Lung (tissue), 12 donors: ENCODE data around the gene SLC25A21. TPM values are rescaled to one million over a fixed set of nuclear protein-coding genes. Genes with fewer than 3 reads are reported as not detected.

ENCODE experiments used
- ATAC-seq: fragments of 200-7000 bp; cut with Tn5 transposase; one replicate; pipeline ENCODE4 v1.9.1; 2020; ENCODE audit warnings: moderate number of reproducible peaks; ENCODE audit not compliant: insufficient read depth, low FRiP score
- DNase-seq, 3 donors: peaks; one replicate each; pipeline ENCODE4 v3.0.0-alpha.2; 2013 to 2017
- H3K27ac ChIP-seq, 2 donors: one replicate each; pipeline ENCODE4 v1.5.1; 2013; ENCODE audit warnings: mild to moderate bottlenecking in 2 of 2, moderate library complexity in 2 of 2, control low read depth in 1 of 2, inconsistent platforms in 1 of 2, low read depth in 1 of 2, low read length in 1 of 2
- H3K27me3 ChIP-seq, 3 donors: one replicate each; pipeline ENCODE4 v1.5.1; 2013; ENCODE audit warnings: low read length in 2 of 3; ENCODE audit not compliant: control insufficient read depth in 3 of 3, insufficient read depth in 3 of 3
- H3K36me3 ChIP-seq, 4 donors: one replicate each; pipeline ENCODE4 v1.5.1; 2013; ENCODE audit warnings: low read length in 4 of 4, mild to moderate bottlenecking in 1 of 4, moderate library complexity in 1 of 4; ENCODE audit not compliant: control insufficient read depth in 4 of 4, insufficient read depth in 4 of 4
- H3K4me1 ChIP-seq, 5 donors: one replicate each; pipeline ENCODE4 v1.5.1; 2013; ENCODE audit warnings: low read length in 5 of 5, mild to moderate bottlenecking in 2 of 5, moderate library complexity in 1 of 5; ENCODE audit not compliant: control insufficient read depth in 5 of 5, insufficient read depth in 5 of 5
- H3K4me3 ChIP-seq: one replicate; pipeline ENCODE4 v1.5.1; 2013; ENCODE audit warnings: mild to moderate bottlenecking, control low read depth, moderate library complexity
- H3K9ac ChIP-seq, 2 donors: one replicate each; pipeline ENCODE4 v1.5.1; 2013; ENCODE audit warnings: low read length in 2 of 2, control low read depth in 1 of 2; ENCODE audit not compliant: insufficient read depth in 1 of 2
- H3K9me3 ChIP-seq, 4 donors: one replicate each; pipeline ENCODE4 v1.5.1; 2013; ENCODE audit warnings: low read length in 3 of 4, mild to moderate bottlenecking in 1 of 4, moderate library complexity in 1 of 4; ENCODE audit not compliant: control insufficient read depth in 4 of 4, insufficient read depth in 3 of 4
- CTCF ChIP-seq: IDR thresholded peaks from 2 replicates; pipeline ENCODE4 v1.5.1; 2012; ENCODE audit warnings: mild to moderate bottlenecking; ENCODE audit errors: control extremely low read depth, extremely low read depth
- WGBS, 2 donors: extraction: QIAGEN DNeasy Blood & Tissue Kit; methylation state at CpG; one replicate each; pipeline ENCODE4 v1.1.7; 2013; 5-methylcytosine and 5-hydroxymethylcytosine counted together
- polyA plus RNA-seq, 2 donors: library from polyadenylated mRNA; stranded (reverse); fragments of 200-250 nt; gene quantifications; one replicate each; pipeline ENCODE4 v1.2.1, GENCODE V29; 2013
- total RNA-seq, 2 donors: library from RNA; depleted of rRNA in 1 of 2; stranded (reverse); fragments of >200 nt in 1 of 2; gene quantifications; one replicate each; pipeline ENCODE4 v1.2.1, GENCODE V29; 2014 to 2021
- donor health status: control.
- donor health status: control.
- donor health status: Bipolar disorder and iron deficiency.
- donor health status: healthy.
- donor health status: DM: yes; HTN: yes; CAD: no.

The SLC25A21 gene
- total and polyA plus RNA-seq, 4 donors = 0.23 to 2.6 (median 0.42) TPM

- no peak for TF ChIP-seq CTCF
These were observed 238.1 kb downstream of the SLC25A21 start for GRCh38 chr14:36934304-36934703.

DNA sequence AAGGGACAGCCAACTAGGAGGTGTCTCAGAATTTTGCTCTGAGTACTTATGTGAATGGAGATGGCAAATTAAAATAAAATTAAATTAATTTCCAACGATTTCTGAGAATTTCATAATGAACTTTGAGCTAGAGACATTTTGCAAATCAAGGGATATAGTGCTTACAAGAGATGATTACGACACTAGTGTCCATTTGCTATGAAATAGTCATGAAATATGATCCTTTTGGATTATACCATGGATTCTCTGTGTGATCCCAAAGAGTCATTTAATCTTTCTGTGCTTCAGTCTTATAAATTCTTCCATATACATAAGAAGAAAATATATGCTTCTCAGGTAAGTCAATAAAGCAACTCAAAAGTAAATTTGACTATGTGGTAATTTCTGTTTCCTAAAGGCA is 240.6 kb downstream of the SLC25A21 start:
- Histone ChIP-seq H3K9me3 (no peaks in the 10 kb centered on the region), H3K27ac (no peak overlapping the region), H3K36me3 (no peaks in the 10 kb centered on the region), H3K4me1 (no peaks in the 10 kb centered on the region), H3K27me3 (peaks cover 0 to 20% (median 18%) of the 10 kb centered on the region in 3 donors), H3K4me3 (no peak overlapping the region), H3K9ac (no peak overlapping the region)
- 71 to 84% methylated on average over 2 of the region's 2 CpGs for WGBS, 2 donors
- ATAC-seq (no peak), DNase-seq (no peak)
- no peak for TF ChIP-seq CTCF

More at GRCh38 chr14:36934304-36934703, 238.1 kb downstream of the SLC25A21 start:
- 56 to 62% methylated on average over 1 of the region's 1 CpG for WGBS, 2 donors
- ATAC-seq = no peak
- Histone ChIP-seq H3K27me3 (peaks cover 0 to 32% (median 23%) of the 10 kb centered on the region in 3 donors), H3K9me3 (no peaks in the 10 kb centered on the region), H3K4me1 (no peaks in the 10 kb centered on the region), H3K4me3 (no peak overlapping the region), H3K9ac (no peak overlapping the region), H3K36me3 (no peaks in the 10 kb centered on the region), H3K27ac (no peak overlapping the region)
- no peak for DNase-seq

- H3K4me3 ChIP-seq = no peak overlapping the region
- H3K27me3 ChIP-seq = peaks cover 0 to 7% (median 4%) of the 10 kb centered on the region in 3 donors
- H3K9me3 ChIP-seq = no peaks in the 10 kb centered on the region
- no peak for TF ChIP-seq CTCF
- ATAC-seq = no peak
- no peak overlapping the region for H3K9ac ChIP-seq
- no peaks in the 10 kb centered on the region for H3K4me1 ChIP-seq
- no peaks in the 10 kb centered on the region for H3K36me3 ChIP-seq
- DNase-seq = no peak
- WGBS, 2 donors = 87 to 88% methylated on average over 4 of the region's 4 CpGs
- H3K27ac ChIP-seq = no peak overlapping the region
These were observed 244.0 kb downstream of the SLC25A21 start for GRCh38 chr14:36928432-36928831.

DNA sequence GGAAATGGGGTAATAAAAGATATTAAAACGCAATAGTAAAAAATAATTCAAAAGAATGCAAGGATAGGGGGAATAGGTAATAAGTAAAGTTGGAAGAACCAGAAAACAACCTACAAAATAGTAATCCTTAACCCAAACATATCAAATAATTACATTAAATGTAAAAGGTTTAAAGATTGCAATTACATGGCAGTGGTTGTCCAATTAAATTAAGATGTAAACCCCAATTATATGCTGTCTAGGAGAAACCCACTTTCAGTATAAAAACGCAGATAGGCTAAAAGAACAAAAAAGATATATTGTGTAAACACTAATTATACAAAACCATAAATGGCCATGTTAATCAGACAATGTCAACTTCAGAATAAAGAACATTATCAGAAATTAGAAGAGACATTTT is 247.3 kb downstream of the SLC25A21 start:
- H3K9ac ChIP-seq = no peak overlapping the region
- no peaks in the 10 kb centered on the region for H3K4me1 ChIP-seq
- H3K27me3 ChIP-seq = peaks cover 0 to 4% (median 0%) of the 10 kb centered on the region in 3 donors
- no peak overlapping the region for H3K27ac ChIP-seq
- no peak for TF ChIP-seq CTCF
- no peak for DNase-seq
- H3K36me3 ChIP-seq = no peaks in the 10 kb centered on the region
- H3K9me3 ChIP-seq = no peaks in the 10 kb centered on the region
- 95 to 96% methylated on average over 2 of the region's 2 CpGs for WGBS, 2 donors
- H3K4me3 ChIP-seq = no peak overlapping the region
- no peak for ATAC-seq
